Measurements from ENCODE around the gene MSANTD7.

Gene MSANTD7

DNA sequence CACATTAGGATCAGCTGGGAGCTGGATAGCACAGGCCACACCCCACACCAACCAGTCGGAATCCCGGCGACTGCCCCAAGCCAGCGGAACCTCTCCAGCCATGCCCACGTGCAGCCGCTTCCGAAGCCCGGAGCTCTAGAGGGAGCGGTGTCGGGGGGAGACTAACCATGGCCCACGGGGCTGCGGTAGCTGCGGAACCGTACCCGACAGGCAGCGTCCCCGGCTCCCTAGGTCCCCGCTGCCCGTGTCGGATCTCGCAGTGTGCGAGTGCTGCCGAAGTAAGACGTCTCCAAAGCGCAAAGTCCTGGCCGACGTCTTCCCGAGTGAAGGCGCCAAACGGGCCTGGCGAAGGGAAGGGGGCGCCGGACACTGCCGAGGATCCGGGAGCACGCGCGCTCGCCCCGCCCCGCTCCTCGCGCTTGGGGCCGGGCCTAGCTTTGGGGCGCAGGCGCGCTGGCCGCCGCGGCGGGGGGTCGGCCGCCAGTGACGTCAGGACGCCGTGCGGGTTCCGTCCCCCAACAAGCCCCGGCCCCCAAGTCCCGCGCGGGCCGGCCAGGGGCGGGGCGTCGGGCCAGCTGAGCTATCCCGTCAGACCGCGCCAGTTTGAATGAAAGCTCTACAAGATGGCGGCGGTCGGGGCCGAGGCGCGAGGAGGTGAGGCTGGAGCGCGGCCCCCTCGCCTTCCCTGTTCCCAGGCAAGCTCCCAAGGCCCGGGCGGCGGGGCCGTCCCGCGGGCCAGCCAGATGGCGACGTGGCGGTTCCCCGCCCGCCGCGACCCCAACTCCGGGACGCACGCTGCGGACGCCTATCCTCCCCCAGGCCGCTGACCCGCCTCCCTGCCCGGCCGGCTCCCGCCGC is 40.4 kb downstream of the MSANTD7 start, which contains the start of gene SUV39H2 (continued):
- TF ChIP-seq ZBTB48 (tag by site-specific recombination; IDR thresholded peaks at IDR 0.05) (no peak), ZNF16 (tag by site-specific recombination; IDR thresholded peaks at IDR 0.05; ENCODE audit: low read depth) (no peak), ZNF561 (tag by site-specific recombination; IDR thresholded peaks at IDR 0.05; ENCODE audit: borderline replicate concordance) (peak; percentile 46; the same call in 1 of the 2 replicates), ZNF571 (tag by site-specific recombination; IDR thresholded peaks at IDR 0.05) (no peak), ZNF202 (tag by site-specific recombination; IDR thresholded peaks at IDR 0.05; ENCODE audit: borderline replicate concordance) (no peak), ZNF292 (tag by site-specific recombination; IDR thresholded peaks at IDR 0.05; ENCODE audit: borderline replicate concordance, low read depth) (no peak), ZNF248 (tag by site-specific recombination; IDR thresholded peaks at IDR 0.05) (no peak), ZNF626 (tag by site-specific recombination; IDR thresholded peaks at IDR 0.05) (no peak), ZNF621 (tag by site-specific recombination; IDR thresholded peaks at IDR 0.05) (no peak), SCRT2 (tag by site-specific recombination; IDR thresholded peaks at IDR 0.05) (peak; percentile 40; the same call in 1 of the 2 replicates), ZNF433 (tag by site-specific recombination; IDR thresholded peaks at IDR 0.05; ENCODE audit: low read depth) (no peak), ZEB2 (tag by site-specific recombination; IDR thresholded peaks at IDR 0.05) (peak; percentile 87; the same call in 1 of the 2 replicates), ZNF843 (tag by site-specific recombination; IDR thresholded peaks at IDR 0.05) (no peak), ZNF2 (tag by site-specific recombination; IDR thresholded peaks at IDR 0.05) (peak; percentile 90), ZNF138 (tag by site-specific recombination; IDR thresholded peaks at IDR 0.05; ENCODE audit: borderline replicate concordance) (no peak), GLIS2 (tag by site-specific recombination; IDR thresholded peaks at IDR 0.05) (peak; percentile 55; the same call in 1 of the 2 replicates), ZNF114 (tag by site-specific recombination; IDR thresholded peaks at IDR 0.05) (no peak), ZNF624 (tag by site-specific recombination; IDR thresholded peaks at IDR 0.05) (no peak), SALL2 (tag by site-specific recombination; IDR thresholded peaks at IDR 0.05; ENCODE audit: borderline replicate concordance) (no peak), ZNF391 (tag by site-specific recombination; IDR thresholded peaks at IDR 0.05; ENCODE audit: borderline replicate concordance, low read depth) (no peak), ZNF529 (tag by site-specific recombination; IDR thresholded peaks at IDR 0.05; ENCODE audit: insufficient replicate concordance) (no peak), ZBTB8A (tag by site-specific recombination; IDR thresholded peaks at IDR 0.05) (no peak; the same call in 1 of the 2 replicates), REPIN1 (tag by site-specific recombination; IDR thresholded peaks at IDR 0.05; ENCODE audit: low read depth) (no peak), ZNF664 (tag by site-specific recombination; IDR thresholded peaks at IDR 0.05) (no peak; the same call in 1 of the 2 replicates), ZNF610 (tag by site-specific recombination; IDR thresholded peaks at IDR 0.05; ENCODE audit: borderline replicate concordance) (peak; percentile 73; the same call in 1 of the 2 replicates), ZFP37 (tag by site-specific recombination; IDR thresholded peaks at IDR 0.05) (peak; percentile 96)
- TF ChIP-seq, protein P1, sequence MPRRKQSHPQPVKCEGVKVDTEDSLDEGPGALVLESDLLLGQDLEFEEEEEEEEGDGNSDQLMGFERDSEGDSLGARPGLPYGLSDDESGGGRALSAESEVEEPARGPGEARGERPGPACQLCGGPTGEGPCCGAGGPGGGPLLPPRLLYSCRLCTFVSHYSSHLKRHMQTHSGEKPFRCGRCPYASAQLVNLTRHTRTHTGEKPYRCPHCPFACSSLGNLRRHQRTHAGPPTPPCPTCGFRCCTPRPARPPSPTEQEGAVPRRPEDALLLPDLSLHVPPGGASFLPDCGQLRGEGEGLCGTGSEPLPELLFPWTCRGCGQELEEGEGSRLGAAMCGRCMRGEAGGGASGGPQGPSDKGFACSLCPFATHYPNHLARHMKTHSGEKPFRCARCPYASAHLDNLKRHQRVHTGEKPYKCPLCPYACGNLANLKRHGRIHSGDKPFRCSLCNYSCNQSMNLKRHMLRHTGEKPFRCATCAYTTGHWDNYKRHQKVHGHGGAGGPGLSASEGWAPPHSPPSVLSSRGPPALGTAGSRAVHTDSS (tag by site-specific recombination; IDR thresholded peaks at IDR 0.05), result no peak
- TF ChIP-seq, protein P2, sequence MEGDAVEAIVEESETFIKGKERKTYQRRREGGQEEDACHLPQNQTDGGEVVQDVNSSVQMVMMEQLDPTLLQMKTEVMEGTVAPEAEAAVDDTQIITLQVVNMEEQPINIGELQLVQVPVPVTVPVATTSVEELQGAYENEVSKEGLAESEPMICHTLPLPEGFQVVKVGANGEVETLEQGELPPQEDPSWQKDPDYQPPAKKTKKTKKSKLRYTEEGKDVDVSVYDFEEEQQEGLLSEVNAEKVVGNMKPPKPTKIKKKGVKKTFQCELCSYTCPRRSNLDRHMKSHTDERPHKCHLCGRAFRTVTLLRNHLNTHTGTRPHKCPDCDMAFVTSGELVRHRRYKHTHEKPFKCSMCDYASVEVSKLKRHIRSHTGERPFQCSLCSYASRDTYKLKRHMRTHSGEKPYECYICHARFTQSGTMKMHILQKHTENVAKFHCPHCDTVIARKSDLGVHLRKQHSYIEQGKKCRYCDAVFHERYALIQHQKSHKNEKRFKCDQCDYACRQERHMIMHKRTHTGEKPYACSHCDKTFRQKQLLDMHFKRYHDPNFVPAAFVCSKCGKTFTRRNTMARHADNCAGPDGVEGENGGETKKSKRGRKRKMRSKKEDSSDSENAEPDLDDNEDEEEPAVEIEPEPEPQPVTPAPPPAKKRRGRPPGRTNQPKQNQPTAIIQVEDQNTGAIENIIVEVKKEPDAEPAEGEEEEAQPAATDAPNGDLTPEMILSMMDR (tag by site-specific recombination; IDR thresholded peaks at IDR 0.05), result no peak
- TF ChIP-seq, protein P3, sequence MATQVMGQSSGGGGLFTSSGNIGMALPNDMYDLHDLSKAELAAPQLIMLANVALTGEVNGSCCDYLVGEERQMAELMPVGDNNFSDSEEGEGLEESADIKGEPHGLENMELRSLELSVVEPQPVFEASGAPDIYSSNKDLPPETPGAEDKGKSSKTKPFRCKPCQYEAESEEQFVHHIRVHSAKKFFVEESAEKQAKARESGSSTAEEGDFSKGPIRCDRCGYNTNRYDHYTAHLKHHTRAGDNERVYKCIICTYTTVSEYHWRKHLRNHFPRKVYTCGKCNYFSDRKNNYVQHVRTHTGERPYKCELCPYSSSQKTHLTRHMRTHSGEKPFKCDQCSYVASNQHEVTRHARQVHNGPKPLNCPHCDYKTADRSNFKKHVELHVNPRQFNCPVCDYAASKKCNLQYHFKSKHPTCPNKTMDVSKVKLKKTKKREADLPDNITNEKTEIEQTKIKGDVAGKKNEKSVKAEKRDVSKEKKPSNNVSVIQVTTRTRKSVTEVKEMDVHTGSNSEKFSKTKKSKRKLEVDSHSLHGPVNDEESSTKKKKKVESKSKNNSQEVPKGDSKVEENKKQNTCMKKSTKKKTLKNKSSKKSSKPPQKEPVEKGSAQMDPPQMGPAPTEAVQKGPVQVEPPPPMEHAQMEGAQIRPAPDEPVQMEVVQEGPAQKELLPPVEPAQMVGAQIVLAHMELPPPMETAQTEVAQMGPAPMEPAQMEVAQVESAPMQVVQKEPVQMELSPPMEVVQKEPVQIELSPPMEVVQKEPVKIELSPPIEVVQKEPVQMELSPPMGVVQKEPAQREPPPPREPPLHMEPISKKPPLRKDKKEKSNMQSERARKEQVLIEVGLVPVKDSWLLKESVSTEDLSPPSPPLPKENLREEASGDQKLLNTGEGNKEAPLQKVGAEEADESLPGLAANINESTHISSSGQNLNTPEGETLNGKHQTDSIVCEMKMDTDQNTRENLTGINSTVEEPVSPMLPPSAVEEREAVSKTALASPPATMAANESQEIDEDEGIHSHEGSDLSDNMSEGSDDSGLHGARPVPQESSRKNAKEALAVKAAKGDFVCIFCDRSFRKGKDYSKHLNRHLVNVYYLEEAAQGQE (tag by site-specific recombination; IDR thresholded peaks at IDR 0.05), result peak; percentile 90
- TF ChIP-seq, protein P4, sequence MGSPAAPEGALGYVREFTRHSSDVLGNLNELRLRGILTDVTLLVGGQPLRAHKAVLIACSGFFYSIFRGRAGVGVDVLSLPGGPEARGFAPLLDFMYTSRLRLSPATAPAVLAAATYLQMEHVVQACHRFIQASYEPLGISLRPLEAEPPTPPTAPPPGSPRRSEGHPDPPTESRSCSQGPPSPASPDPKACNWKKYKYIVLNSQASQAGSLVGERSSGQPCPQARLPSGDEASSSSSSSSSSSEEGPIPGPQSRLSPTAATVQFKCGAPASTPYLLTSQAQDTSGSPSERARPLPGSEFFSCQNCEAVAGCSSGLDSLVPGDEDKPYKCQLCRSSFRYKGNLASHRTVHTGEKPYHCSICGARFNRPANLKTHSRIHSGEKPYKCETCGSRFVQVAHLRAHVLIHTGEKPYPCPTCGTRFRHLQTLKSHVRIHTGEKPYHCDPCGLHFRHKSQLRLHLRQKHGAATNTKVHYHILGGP (tag by site-specific recombination; IDR thresholded peaks at IDR 0.05), result no peak
- TF ChIP-seq, protein P5, sequence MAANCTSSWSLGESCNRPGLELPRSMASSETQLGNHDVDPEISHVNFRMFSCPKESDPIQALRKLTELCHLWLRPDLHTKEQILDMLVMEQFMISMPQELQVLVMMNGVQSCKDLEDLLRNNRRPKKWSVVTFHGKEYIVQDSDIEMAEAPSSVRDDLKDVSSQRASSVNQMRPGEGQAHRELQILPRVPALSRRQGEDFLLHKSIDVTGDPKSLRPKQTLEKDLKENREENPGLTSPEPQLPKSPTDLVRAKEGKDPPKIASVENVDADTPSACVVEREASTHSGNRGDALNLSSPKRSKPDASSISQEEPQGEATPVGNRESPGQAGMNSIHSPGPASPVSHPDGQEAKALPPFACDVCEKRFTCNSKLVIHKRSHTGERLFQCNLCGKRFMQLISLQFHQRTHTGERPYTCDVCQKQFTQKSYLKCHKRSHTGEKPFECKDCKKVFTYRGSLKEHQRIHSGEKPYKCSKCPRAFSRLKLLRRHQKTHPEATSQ (tag by site-specific recombination; IDR thresholded peaks at IDR 0.05), result peak; percentile 34

Measured in HEK293 (cell line).